Measurements from ENCODE around the gene TBCEL.

The TBCEL gene

DNA sequence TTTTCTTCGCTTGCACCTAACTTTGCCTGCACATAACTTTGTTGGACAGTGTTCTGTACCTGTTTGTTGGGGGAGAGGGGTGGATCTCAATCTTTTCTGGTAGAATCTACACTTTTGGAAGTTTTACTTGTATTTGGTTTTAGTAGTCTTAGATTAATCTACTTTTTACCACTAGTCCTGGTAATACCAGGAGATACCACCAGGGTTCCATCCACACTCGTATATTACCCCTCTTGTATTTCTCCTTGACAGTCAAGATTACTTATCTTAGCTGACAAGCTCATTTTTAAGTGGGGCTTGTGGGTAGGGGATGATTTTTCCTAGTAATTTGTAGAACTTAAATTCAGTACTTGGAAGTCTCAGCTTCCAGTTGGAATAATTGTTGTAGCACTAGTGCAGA lies 39.8 kb downstream of the TBCEL start:
- no peak for DNase-seq (ENCODE audit: low read depth in 3 of 3)

DNA sequence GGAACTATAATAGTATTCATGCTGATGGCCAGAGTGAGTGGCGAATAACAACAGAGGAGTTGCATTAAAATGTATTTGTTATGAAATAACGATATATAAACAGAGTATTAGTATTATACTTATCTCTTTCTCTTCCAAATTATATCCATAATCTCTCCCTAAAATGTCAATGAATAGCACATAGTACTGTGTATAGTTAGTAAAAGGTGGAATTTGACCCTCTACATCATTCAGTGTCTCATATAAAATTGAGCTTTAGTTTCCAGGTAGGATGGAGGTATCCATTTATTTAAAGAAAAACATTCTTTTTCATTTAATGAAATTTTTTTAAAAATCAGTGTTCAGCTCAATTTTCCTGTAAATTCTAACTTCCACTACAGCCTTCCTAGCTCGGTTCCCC lies 42.7 kb downstream of the TBCEL start:
- no peak for DNase-seq (ENCODE audit: low read depth in 3 of 3)

DNA sequence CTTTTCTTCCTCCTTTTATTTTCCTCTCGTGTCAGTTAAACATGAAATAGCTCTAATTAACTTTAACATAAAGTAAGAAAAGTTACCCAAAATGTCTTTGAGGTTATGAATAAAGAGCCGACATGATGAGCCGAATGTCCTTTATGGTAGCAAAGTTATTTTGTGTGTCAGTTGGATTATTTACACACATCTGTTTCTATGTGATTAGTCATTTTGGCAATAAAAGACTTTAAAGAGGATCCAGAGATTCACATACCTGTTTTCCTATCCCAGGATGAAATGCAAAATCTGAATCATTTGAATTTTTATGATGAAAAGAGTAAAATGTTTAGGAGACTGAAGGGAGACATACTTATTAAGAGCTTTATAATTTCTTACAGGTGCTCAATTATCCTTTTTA lies 43.1 kb downstream of the TBCEL start:
- DNase-seq (ENCODE audit: low read depth in 3 of 3), result no peak

DNA sequence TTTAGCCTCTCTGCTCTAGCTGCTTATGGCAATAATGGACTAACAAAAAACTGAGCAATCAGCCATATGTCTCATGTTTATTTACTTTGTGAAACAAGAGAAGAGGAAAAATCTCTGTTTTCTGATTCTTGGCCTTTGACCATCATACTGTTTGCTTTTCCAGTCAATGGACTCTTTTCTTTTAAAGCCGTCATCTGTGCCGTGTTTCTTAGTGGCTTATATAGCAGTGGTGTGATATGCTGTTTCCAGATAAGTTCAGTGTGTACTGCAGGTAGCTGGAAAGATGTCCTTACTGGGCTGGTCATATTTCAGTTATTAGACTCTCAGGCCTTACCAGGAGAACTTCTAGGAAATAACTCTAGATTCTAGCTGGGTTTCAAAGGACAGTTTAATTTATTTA lies 43.6 kb downstream of the TBCEL start:
- no peak for DNase-seq (ENCODE audit: low read depth in 3 of 3)

GRCh38 chr11:121067962-121068647 lies 44.2 kb downstream of the TBCEL start:
- no peak for DNase-seq (ENCODE audit: low read depth in 3 of 3)

DNA sequence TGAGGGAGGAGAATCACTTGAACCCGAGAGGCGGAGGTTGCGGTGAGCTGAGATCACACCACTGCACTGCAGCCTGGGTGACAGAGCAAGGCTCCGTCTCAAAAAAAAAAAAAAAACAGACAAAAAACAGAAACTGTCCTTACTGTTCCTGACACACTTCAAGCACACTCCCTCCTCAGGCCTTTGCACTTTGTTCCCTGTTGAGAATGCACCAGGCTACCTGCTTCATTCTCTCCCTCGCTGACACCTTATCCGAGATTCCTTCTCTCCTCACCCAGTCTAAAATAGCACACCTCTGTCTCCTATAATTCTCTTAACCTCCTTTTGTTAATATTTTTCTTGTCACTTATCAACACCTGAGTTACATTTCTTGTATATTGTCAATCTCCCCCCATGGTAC lies 44.9 kb downstream of the TBCEL start:
- no peak for DNase-seq (ENCODE audit: low read depth in 3 of 3)

GRCh38 chr11:121070951-121071845 lies 47.3 kb downstream of the TBCEL start:
- no peak for DNase-seq (ENCODE audit: low read depth in 3 of 3)

- DNase-seq (ENCODE audit: low read depth in 3 of 3), result no peak
These were observed 48.0 kb downstream of the TBCEL start for GRCh38 chr11:121071846-121072450.

- DNase-seq (ENCODE audit: low read depth in 3 of 3), result no peak
These were observed 57.4 kb downstream of the TBCEL start for GRCh38 chr11:121081321-121081720.

- no peak for DNase-seq (ENCODE audit: low read depth in 3 of 3)
These were observed 58.3 kb downstream of the TBCEL start for GRCh38 chr11:121082219-121082618.

DNA sequence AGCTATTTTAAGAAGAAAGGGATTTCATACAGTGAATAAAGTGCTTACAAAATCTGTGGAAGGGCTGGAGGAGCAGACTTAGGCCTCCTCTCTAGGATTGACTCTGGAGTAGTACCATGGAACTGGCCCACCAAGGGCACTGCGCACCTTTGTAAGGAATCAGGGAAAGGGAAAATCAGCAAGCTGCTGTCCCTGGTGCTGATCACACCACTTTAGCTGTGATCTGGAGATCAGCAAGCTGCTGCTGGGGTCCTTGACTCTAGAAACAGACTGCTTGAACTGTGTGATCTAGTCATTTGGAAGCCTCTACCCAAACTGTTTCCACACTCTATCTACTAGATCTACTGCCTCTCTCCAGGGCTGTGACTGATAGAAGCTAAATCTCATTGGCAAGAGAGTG lies 58.8 kb downstream of the TBCEL start:
- DNase-seq (ENCODE audit: low read depth in 3 of 3), result no peak

DNA sequence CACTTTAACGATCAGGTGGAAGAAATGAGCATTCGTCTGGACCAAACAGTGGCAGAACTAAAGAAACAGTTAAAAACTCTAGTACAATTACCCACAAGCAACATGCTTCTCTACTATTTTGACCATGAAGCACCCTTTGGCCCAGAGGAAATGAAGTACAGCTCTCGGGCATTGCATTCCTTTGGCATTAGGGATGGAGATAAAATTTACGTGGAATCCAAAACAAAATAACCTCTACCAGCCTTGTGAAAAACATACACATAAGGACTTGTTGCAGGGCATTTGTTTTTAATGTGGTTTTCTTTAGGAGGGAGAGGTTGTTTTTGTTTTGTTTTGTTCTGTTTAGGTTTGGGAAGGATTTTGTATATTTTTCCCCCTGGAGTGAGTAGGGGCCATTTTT lies 63.0 kb downstream of the TBCEL start:
- DNase-seq (ENCODE audit: low read depth in 3 of 3), result no peak

DNA sequence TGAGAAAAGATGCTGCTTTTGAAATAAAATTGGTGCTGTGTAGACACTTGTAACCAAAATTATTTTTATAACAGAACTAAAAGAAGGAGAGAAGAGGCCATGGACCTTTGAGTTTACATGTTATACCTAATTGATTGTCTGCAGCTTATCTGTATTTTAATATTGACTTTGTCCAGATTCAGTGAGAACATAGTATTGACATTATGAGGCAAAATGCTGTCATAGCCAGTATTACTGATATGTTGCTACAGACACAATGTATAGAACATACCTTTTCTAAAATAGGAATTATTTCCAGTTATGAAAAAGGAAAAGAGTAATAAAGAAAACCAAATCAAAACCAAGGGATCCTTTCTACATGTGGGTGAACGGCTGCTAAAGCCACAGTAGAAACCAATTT lies 65.7 kb downstream of the TBCEL start:
- no peak for DNase-seq (ENCODE audit: low read depth in 3 of 3)

DNA sequence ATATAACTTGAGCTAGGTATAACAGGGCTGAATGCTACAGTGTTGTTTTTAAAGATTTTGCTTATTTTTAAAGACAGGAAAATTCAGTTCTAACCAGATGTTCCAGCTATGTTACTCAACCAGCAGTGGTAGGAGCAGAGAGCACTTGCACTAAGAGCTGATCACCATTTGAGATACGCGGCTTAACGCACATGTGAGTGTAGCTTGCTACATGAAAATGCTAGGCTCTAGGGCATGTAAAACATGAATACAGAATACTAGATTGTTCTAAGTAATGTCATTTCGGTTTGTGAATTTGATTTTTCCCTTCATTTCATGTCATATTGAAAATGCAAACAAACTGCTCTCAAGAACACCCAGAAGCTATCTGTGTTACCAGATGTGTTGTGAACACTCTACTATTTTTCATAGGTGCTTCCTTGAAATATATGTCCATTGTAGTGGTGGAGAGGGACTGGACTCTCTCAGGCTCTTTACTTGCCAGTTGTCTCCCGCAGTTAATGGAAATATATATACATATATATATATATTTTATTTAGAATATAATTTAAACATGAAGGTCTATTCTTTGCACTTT lies 66.3 kb downstream of the TBCEL start:
- DNase-seq (ENCODE audit: low read depth in 3 of 3), result no peak

GRCh38 chr11:121091492-121092152 lies 67.7 kb downstream of the TBCEL start:
- no peak for DNase-seq (ENCODE audit: low read depth in 3 of 3)

DNA sequence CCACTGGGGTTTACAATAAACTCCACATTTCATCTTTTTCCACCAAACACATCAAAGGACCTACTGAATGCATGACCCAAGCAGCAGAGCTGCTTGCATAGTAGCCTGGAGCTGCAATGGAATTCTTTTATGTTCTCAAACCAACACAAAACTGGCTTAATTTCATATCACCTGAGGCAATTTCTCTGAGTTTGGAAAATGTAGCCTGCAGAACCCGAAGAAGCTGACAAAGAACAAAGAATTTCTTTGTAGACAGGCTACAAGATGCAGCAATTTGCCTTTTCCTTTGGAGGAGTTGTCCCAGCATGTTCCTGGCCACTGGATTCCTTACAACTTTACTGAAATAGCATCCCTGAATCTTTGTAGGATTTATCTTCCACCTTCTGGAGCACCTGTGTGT lies 71.7 kb downstream of the TBCEL start:
- DNase-seq (ENCODE audit: low read depth in 3 of 3), result no peak

DNA sequence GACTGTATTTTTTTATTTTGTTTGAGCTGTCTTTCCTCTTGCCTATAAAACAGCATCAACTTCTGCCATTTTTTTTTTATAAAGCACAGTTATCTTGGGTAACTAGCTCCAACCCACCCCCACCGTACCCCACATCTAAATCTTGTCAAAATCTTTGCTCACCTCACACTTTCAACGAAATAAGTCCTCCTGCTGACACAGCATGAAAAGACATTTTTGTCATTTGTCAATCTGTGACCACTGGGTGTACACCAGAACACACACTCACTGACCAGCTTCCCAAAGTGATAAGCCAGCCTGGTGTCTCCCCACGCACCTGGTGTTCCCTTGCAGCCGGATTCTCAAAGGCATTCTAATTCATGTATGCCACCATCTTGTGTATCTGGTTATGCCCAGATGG lies 75.5 kb downstream of the TBCEL start:
- DNase-seq (ENCODE audit: low read depth in 3 of 3), result no peak

DNA sequence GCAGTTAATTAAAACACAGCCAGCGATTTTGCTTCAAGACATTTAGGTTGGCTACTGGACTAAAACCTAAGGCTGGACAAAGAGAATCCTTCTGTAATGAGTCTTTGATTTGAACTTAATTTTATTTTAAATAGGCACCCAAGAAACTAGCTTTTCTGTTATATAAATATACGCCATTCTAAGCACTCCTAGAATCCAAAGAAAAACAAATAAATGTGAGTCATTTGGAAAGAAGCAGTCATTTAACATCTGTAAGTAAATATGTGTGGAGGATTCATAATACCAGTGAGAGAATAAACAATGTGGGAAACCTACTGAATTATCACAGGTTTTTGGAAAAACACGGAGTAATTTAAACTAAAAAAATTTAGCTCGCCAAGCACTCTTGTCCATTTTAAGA lies 76.0 kb downstream of the TBCEL start:
- no peak for DNase-seq (ENCODE audit: low read depth in 3 of 3)

- DNase-seq (ENCODE audit: low read depth in 3 of 3), result no peak
These were observed 77.0 kb downstream of the TBCEL start, which contains the start of gene TECTA for GRCh38 chr11:121100943-121101342. TECTA (plus strand) TSS chr11:121101243; CDS start chr11:121102666, 1,423 bp downstream.

DNA sequence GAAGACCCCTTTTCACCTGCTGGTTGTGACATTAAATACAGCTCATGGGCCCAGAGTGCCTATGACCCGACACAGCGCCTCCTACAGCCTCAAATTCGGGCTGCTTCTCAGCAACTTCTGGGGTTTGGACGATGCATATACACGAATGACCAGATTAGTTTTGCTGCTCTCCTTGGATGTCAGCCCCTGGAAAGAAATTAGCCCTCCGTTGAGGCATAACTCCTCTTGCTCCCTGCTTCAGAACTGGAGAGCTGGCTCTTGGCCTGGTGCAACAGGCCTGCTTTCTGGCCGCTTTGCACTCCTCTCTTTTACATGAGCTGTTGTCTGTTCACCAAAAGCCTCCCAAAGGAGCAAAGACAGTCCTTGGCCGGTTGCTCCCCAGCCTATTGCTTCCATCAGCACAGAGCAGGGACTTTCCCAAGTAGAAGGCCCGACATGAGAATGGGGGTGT lies 80.4 kb downstream of the TBCEL start:
- DNase-seq (ENCODE audit: low read depth in 3 of 3), result no peak

GRCh38 chr11:121105063-121105480 lies 81.2 kb downstream of the TBCEL start:
- DNase-seq (ENCODE audit: low read depth in 3 of 3), result no peak
